ENCODE measurements around the gene TREML4. TPM values are rescaled to one million over a fixed set of nuclear protein-coding genes. Genes with fewer than 3 reads are reported as not detected.

TREML4 gene
- total and polyA plus RNA-seq, 4 experiments from 2014 or later = not detected

- intact Hi-C loops (cut with micrococcal nuclease) = no loop called here
- ChIA-PET POLR2A (ENCODE audit: partially characterized antibody) (no interaction called here), CTCF (ENCODE audit: partially characterized antibody) (interaction anchor here (0.8 to 1.4 kb wide), 2 partner anchors 45 to 93 kb away, joined by 4 read pairs; no protein-coding TSS in a partner anchor)
- H3K27ac Mint-ChIP-seq = no peak overlapping the region
- H3K4me1 ChIP-seq (ENCODE audit: insufficient read depth, low read length) = peaks cover 8% of the 10 kb centered on the region
- DNase-seq = no peak
- H3K4me3 Mint-ChIP-seq = no peak overlapping the region
- no peaks in the 10 kb centered on the region for H3K36me3 ChIP-seq (ENCODE audit: insufficient read depth, low read length)
- H3K9me3 ChIP-seq (ENCODE audit: control insufficient read depth in 1 of 2, low read length in 2 of 2) = no peaks in the 10 kb centered on the region
- H3K4me3 ChIP-seq (ENCODE audit: low read length in 2 of 2) = no peak overlapping the region
- no peaks in the 10 kb centered on the region for H3K9me3 Mint-ChIP-seq
- no peak overlapping the region for H3K27ac ChIP-seq (ENCODE audit: low read depth, low read length)
- peaks cover 7 to 12% (median 9%) of the 10 kb centered on the region in 4 donors for H3K4me1 Mint-ChIP-seq
- H3K27me3 ChIP-seq (ENCODE audit: insufficient read depth, low read length) = no peaks in the 10 kb centered on the region
- H3K36me3 Mint-ChIP-seq = no peaks in the 10 kb centered on the region
- H3K27me3 Mint-ChIP-seq = peaks cover 3 to 4% of the 10 kb centered on the region in 2 donors
Measured at GRCh38 chr6:41274256-41274655, 46.1 kb downstream of the TREML4 start.

- ChIA-PET POLR2A (ENCODE audit: partially characterized antibody) (no interaction called here), CTCF (ENCODE audit: partially characterized antibody) (no interaction called here)
- no peaks in the 10 kb centered on the region for H3K36me3 ChIP-seq (ENCODE audit: insufficient read depth, low read length)
- H3K4me3 Mint-ChIP-seq = no peak overlapping the region
- H3K9me3 ChIP-seq (ENCODE audit: control insufficient read depth in 1 of 2, low read length in 2 of 2) = no peaks in the 10 kb centered on the region
- H3K4me3 ChIP-seq (ENCODE audit: low read length in 2 of 2) = no peak overlapping the region
- no peak for DNase-seq
- no peaks in the 10 kb centered on the region for H3K27me3 ChIP-seq (ENCODE audit: insufficient read depth, low read length)
- H3K4me1 Mint-ChIP-seq = peaks cover 9 to 12% (median 10%) of the 10 kb centered on the region in 4 donors
- no peak overlapping the region for H3K27ac ChIP-seq (ENCODE audit: low read depth, low read length)
- intact Hi-C loops (cut with micrococcal nuclease) = no loop called here
- peaks cover 3 to 4% of the 10 kb centered on the region in 2 donors for H3K27me3 Mint-ChIP-seq
- no peaks in the 10 kb centered on the region for H3K36me3 Mint-ChIP-seq
- no peak overlapping the region for H3K27ac Mint-ChIP-seq
- H3K4me1 ChIP-seq (ENCODE audit: insufficient read depth, low read length) = peaks cover 10% of the 10 kb centered on the region
- H3K9me3 Mint-ChIP-seq = no peaks in the 10 kb centered on the region
Measured at GRCh38 chr6:41275489-41275888, 47.3 kb downstream of the TREML4 start.

GRCh38 chr6:41277605-41278004 is 49.5 kb downstream of the TREML4 start:
- H3K27ac Mint-ChIP-seq = no peak overlapping the region
- Histone ChIP-seq H3K36me3 (ENCODE audit: insufficient read depth, low read length) (no peaks in the 10 kb centered on the region), H3K4me3 (ENCODE audit: low read length in 2 of 2) (no peak overlapping the region), H3K9me3 (ENCODE audit: control insufficient read depth in 1 of 2, low read length in 2 of 2) (no peaks in the 10 kb centered on the region), H3K4me1 (ENCODE audit: insufficient read depth, low read length) (peaks cover 10% of the 10 kb centered on the region), H3K27ac (ENCODE audit: low read depth, low read length) (no peak overlapping the region), H3K27me3 (ENCODE audit: insufficient read depth, low read length) (no peaks in the 10 kb centered on the region)
- ChIA-PET CTCF (ENCODE audit: partially characterized antibody) (interaction anchor here (0.8 to 2.8 kb wide), 7 partner anchors 18 to 77 kb away, joined by 3 to 14 read pairs (median 4); partner anchors contain the start of gene TREML2), POLR2A (ENCODE audit: partially characterized antibody) (no interaction called here)
- peaks cover 4 to 7% of the 10 kb centered on the region in 2 donors for H3K27me3 Mint-ChIP-seq
- intact Hi-C loops (cut with micrococcal nuclease) = no loop called here
- DNase-seq = no peak
- H3K36me3 Mint-ChIP-seq = no peaks in the 10 kb centered on the region
- peaks cover 6 to 9% (median 8%) of the 10 kb centered on the region in 4 donors for H3K4me1 Mint-ChIP-seq
- H3K9me3 Mint-ChIP-seq = no peaks in the 10 kb centered on the region
- H3K4me3 Mint-ChIP-seq = no peak overlapping the region

- Mint-ChIP-seq H3K27me3 (peaks cover 10% of the 10 kb centered on the region in 2 donors), H3K9me3 (peaks cover 0 to 2% (median 0%) of the 10 kb centered on the region in 8 donors), H3K4me1 (peaks cover 4 to 9% (median 8%) of the 10 kb centered on the region in 4 donors), H3K36me3 (no peaks in the 10 kb centered on the region), H3K27ac (peak overlapping the region in 2 of 7 donors; percentile 32 to 59), H3K4me3 (no peak overlapping the region)
- H3K9me3 ChIP-seq (ENCODE audit: control insufficient read depth in 1 of 2, low read length in 2 of 2) = no peaks in the 10 kb centered on the region
- H3K4me3 ChIP-seq (ENCODE audit: low read length in 2 of 2) = no peak overlapping the region
- no peaks in the 10 kb centered on the region for H3K27me3 ChIP-seq (ENCODE audit: insufficient read depth, low read length)
- no peaks in the 10 kb centered on the region for H3K36me3 ChIP-seq (ENCODE audit: insufficient read depth, low read length)
- ChIA-PET POLR2A (ENCODE audit: partially characterized antibody) (interaction anchor here (0.9 kb wide), 1 partner anchor 20 kb away, joined by 3 read pairs; no protein-coding TSS in a partner anchor), CTCF (ENCODE audit: partially characterized antibody) (interaction anchor here (0.7 to 2.8 kb wide), 12 partner anchors 20 to 888 kb away, joined by 3 to 14 read pairs (median 4); partner anchors contain the start of gene TREML2)
- DNase-seq = peak; percentile 55 to 67 (median 60)
- H3K4me1 ChIP-seq (ENCODE audit: insufficient read depth, low read length) = peaks cover 10% of the 10 kb centered on the region
- H3K27ac ChIP-seq (ENCODE audit: low read depth, low read length) = no peak overlapping the region
- intact Hi-C loops (cut with micrococcal nuclease) = loop anchor here (1.0 kb wide), 1 partner anchor 39 kb away; no protein-coding TSS in a partner anchor
Measured at GRCh38 chr6:41278699-41279405, 50.7 kb downstream of the TREML4 start.

GRCh38 chr6:41280381-41281057 is 52.4 kb downstream of the TREML4 start:
- Mint-ChIP-seq H3K36me3 (no peaks in the 10 kb centered on the region), H3K4me3 (no peak overlapping the region), H3K27ac (no peak overlapping the region), H3K9me3 (peaks cover 0 to 2% (median 0%) of the 10 kb centered on the region in 8 donors), H3K27me3 (peaks cover 10 to 14% of the 10 kb centered on the region in 2 donors), H3K4me1 (peaks cover 4 to 9% (median 8%) of the 10 kb centered on the region in 4 donors)
- no peaks in the 10 kb centered on the region for H3K27me3 ChIP-seq (ENCODE audit: insufficient read depth, low read length)
- no peak for DNase-seq
- ChIA-PET CTCF (ENCODE audit: partially characterized antibody) (interaction anchor here (0.9 to 1.1 kb wide), 3 partner anchors 27 to 99 kb away, joined by 3 read pairs; no protein-coding TSS in a partner anchor), POLR2A (ENCODE audit: partially characterized antibody) (no interaction called here)
- intact Hi-C loops (cut with micrococcal nuclease) = no loop called here
- H3K27ac ChIP-seq (ENCODE audit: low read depth, low read length) = no peak overlapping the region
- H3K4me3 ChIP-seq (ENCODE audit: low read length in 2 of 2) = no peak overlapping the region
- H3K4me1 ChIP-seq (ENCODE audit: insufficient read depth, low read length) = peaks cover 10% of the 10 kb centered on the region
- H3K36me3 ChIP-seq (ENCODE audit: insufficient read depth, low read length) = no peaks in the 10 kb centered on the region
- H3K9me3 ChIP-seq (ENCODE audit: control insufficient read depth in 1 of 2, low read length in 2 of 2) = no peaks in the 10 kb centered on the region

GRCh38 chr6:41283600-41283999 is 55.5 kb downstream of the TREML4 start:
- intact Hi-C loops (cut with micrococcal nuclease) = no loop called here
- no peak overlapping the region for H3K4me3 Mint-ChIP-seq
- H3K27me3 Mint-ChIP-seq = peaks cover 10 to 16% of the 10 kb centered on the region in 2 donors
- DNase-seq = no peak
- peaks cover 0 to 2% (median 0%) of the 10 kb centered on the region in 8 donors for H3K9me3 Mint-ChIP-seq
- Histone ChIP-seq H3K27ac (ENCODE audit: low read depth, low read length) (no peak overlapping the region), H3K36me3 (ENCODE audit: insufficient read depth, low read length) (no peaks in the 10 kb centered on the region), H3K4me3 (ENCODE audit: low read length in 2 of 2) (no peak overlapping the region), H3K9me3 (ENCODE audit: control insufficient read depth in 1 of 2, low read length in 2 of 2) (no peaks in the 10 kb centered on the region), H3K4me1 (ENCODE audit: insufficient read depth, low read length) (peaks cover 9% of the 10 kb centered on the region), H3K27me3 (ENCODE audit: insufficient read depth, low read length) (no peaks in the 10 kb centered on the region)
- ChIA-PET POLR2A (ENCODE audit: partially characterized antibody) (no interaction called here), CTCF (ENCODE audit: partially characterized antibody) (no interaction called here)
- no peak overlapping the region for H3K27ac Mint-ChIP-seq
- H3K36me3 Mint-ChIP-seq = no peaks in the 10 kb centered on the region
- peaks cover 4 to 9% (median 7%) of the 10 kb centered on the region in 4 donors for H3K4me1 Mint-ChIP-seq

- Histone ChIP-seq H3K4me3 (ENCODE audit: low read length in 2 of 2) (no peak overlapping the region), H3K27me3 (ENCODE audit: insufficient read depth, low read length) (no peaks in the 10 kb centered on the region), H3K27ac (ENCODE audit: low read depth, low read length) (no peak overlapping the region), H3K9me3 (ENCODE audit: control insufficient read depth in 1 of 2, low read length in 2 of 2) (no peaks in the 10 kb centered on the region), H3K4me1 (ENCODE audit: insufficient read depth, low read length) (no peaks in the 10 kb centered on the region), H3K36me3 (ENCODE audit: insufficient read depth, low read length) (no peaks in the 10 kb centered on the region)
- Mint-ChIP-seq H3K36me3 (no peaks in the 10 kb centered on the region), H3K9me3 (peaks cover 0 to 2% (median 0%) of the 10 kb centered on the region in 8 donors), H3K27ac (no peak overlapping the region), H3K4me3 (no peak overlapping the region), H3K4me1 (no peaks in the 10 kb centered on the region), H3K27me3 (peaks cover 10 to 13% of the 10 kb centered on the region in 2 donors)
- ChIA-PET POLR2A (ENCODE audit: partially characterized antibody) (no interaction called here), CTCF (ENCODE audit: partially characterized antibody) (no interaction called here)
- no peak for DNase-seq
- intact Hi-C loops (cut with micrococcal nuclease) = no loop called here
Measured at GRCh38 chr6:41284726-41285125, 56.6 kb downstream of the TREML4 start.

Data from CD4-positive, alpha-beta memory T cell (primary cell).